K562 (cell line): ENCODE data around the gene RCL1. TPM values are rescaled to one million over a fixed set of nuclear protein-coding genes. Genes with fewer than 3 reads are reported as not detected.

Source experiments
- ATF1 ChIP-seq, 2 experiments: fragments of 450-650 bp in 1 of 2; IDR thresholded peaks; 2 replicates each; pipeline ENCODE4 v1.6.1; 2016; ENCODE audit warnings: missing compliant biosample characterization in 1 of 2, missing genetic modification characterization in 1 of 2
- CTBP1 ChIP-seq: fragments of 450-650 bp; IDR thresholded peaks from 2 replicates; pipeline ENCODE4 v1.6.1; 2016; ENCODE audit warnings: borderline replicate concordance
- CXXC5 ChIP-seq: fragments of 250-450 bp; sonication (Bioruptor Pico); IDR thresholded peaks from 2 replicates; pipeline ENCODE4 v1.8.0; 2022; ENCODE audit warnings: inconsistent platforms, mild to moderate bottlenecking, moderate library complexity
- DPF2 ChIP-seq: fragments of 450-650 bp; IDR thresholded peaks from 2 replicates; pipeline ENCODE4 v1.6.1; 2016
- FOXK1 ChIP-seq: sonication (generic); formaldehyde crosslinking; IDR thresholded peaks from 2 replicates; pipeline ENCODE4 v1.8.0; 2022; ENCODE audit warnings: missing genetic modification reagents, mild to moderate bottlenecking, borderline replicate concordance
- MTA3 ChIP-seq: fragments of 450-650 bp; formaldehyde crosslinking; IDR thresholded peaks from 2 replicates; pipeline ENCODE4 v1.6.1; 2017; ENCODE audit warnings: mild to moderate bottlenecking, borderline replicate concordance
- SIN3A ChIP-seq, 2 experiments: fragments of 150-350 bp in 1 of 2; IDR thresholded peaks; 2 replicates each; pipeline ENCODE4 v1.6.1; 2011 to 2016; ENCODE audit warnings: borderline replicate concordance in 2 of 2, low read depth in 2 of 2, low read length in 2 of 2, mild to moderate bottlenecking in 2 of 2, moderate library complexity in 2 of 2; ENCODE audit not compliant: control insufficient read depth in 1 of 2
- ZNF696 ChIP-seq: fragments of 250-450 bp; sonication (Bioruptor Pico); conservative IDR thresholded peaks from 2 replicates; pipeline ENCODE4 v1.4.0; 2020; ENCODE audit warnings: mild to moderate bottlenecking, moderate library complexity
- polyA plus RNA-seq, 8 experiments: library from polyadenylated mRNA; depleted of rRNA in 4 of 8; stranded (reverse) in 5 of 8; unstranded in 3 of 8; fragments of >200 nt; fragmentation: Nextera tagmentation in 2 of 8; fragmentation: Illumina TruSeq in 1 of 8; extraction: Ambion mirVana in 2 of 8; extraction: Trizol in 1 of 8; gene quantifications; 2 replicates each; pipeline versions ENCODE4 v1.2.1 to v1.2.3, GENCODE V29; 2011 to 2014; ENCODE audit warnings: inconsistent platforms in 1 of 8, missing spikeins in 1 of 8
- total RNA-seq, 7 experiments: library from RNA; depleted of rRNA in 6 of 7; stranded (reverse); fragments of >200 nt in 6 of 7; fragmentation: Illumina TruSeq in 2 of 7; extraction: Trizol in 2 of 7; gene quantifications; 2 replicates each; pipeline versions ENCODE4 v1.2.1 to v1.2.3, GENCODE V29; 2011 to 2021; ENCODE audit warnings: low replicate concordance in 1 of 7
- TF ChIP-seq, protein P1 (sequence below): fragments of 450-650 bp; IDR thresholded peaks from 2 replicates; pipeline ENCODE4 v1.6.1; 2017; ENCODE audit warnings: antibody characterized with exemption, mild to moderate bottlenecking
- TF ChIP-seq, protein P2 (sequence below): fragments of 450-650 bp; IDR thresholded peaks from 2 replicates; pipeline ENCODE4 v1.6.1; 2016; ENCODE audit warnings: mild to moderate bottlenecking, moderate library complexity

The RCL1 gene
- total and polyA plus RNA-seq, 9 of the 15 experiments (the other 6 are each of a cell fraction or from before 2014, with no cell fraction given), result 24.0 to 67.7 (median 38.6) TPM

DNA sequence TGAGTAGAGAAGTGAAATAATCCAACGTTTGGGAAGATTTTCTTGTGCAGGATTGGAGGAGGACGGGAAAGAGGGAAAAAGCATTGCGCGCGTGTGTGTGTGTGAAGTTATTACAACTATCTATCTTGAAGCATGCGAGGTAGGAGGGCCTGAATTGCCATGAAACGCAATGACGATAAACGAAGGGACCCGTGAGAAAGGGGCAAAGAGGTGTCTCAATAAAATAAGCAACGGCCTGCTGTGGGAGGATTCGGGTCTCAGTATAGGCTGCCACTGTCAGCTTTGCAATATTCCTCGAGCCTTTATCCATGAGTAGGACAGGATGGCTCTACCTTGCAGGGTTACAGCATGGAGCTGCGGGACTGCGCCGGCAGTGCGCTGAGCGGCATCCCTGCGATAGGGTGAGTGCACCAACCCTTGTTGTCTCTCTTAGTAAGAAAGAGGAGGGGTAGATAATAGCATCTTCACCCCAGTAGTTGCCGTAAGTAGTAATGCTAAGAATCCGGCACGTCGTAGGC is 631 bp upstream of the RCL1 start (continued):
- TF ChIP-seq, protein P1, sequence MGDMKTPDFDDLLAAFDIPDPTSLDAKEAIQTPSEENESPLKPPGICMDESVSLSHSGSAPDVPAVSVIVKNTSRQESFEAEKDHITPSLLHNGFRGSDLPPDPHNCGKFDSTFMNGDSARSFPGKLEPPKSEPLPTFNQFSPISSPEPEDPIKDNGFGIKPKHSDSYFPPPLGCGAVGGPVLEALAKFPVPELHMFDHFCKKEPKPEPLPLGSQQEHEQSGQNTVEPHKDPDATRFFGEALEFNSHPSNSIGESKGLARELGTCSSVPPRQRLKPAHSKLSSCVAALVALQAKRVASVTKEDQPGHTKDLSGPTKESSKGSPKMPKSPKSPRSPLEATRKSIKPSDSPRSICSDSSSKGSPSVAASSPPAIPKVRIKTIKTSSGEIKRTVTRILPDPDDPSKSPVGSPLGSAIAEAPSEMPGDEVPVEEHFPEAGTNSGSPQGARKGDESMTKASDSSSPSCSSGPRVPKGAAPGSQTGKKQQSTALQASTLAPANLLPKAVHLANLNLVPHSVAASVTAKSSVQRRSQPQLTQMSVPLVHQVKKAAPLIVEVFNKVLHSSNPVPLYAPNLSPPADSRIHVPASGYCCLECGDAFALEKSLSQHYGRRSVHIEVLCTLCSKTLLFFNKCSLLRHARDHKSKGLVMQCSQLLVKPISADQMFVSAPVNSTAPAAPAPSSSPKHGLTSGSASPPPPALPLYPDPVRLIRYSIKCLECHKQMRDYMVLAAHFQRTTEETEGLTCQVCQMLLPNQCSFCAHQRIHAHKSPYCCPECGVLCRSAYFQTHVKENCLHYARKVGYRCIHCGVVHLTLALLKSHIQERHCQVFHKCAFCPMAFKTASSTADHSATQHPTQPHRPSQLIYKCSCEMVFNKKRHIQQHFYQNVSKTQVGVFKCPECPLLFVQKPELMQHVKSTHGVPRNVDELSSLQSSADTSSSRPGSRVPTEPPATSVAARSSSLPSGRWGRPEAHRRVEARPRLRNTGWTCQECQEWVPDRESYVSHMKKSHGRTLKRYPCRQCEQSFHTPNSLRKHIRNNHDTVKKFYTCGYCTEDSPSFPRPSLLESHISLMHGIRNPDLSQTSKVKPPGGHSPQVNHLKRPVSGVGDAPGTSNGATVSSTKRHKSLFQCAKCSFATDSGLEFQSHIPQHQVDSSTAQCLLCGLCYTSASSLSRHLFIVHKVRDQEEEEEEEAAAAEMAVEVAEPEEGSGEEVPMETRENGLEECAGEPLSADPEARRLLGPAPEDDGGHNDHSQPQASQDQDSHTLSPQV, result peak; percentile 40; the same call in 1 of the 2 replicates
- 0 out of 2 replicates have a peak, but pooled peaks have one; percentile 21 for TF ChIP-seq FOXK1 (CRISPR knock-in tag)
- TF ChIP-seq, protein P2, sequence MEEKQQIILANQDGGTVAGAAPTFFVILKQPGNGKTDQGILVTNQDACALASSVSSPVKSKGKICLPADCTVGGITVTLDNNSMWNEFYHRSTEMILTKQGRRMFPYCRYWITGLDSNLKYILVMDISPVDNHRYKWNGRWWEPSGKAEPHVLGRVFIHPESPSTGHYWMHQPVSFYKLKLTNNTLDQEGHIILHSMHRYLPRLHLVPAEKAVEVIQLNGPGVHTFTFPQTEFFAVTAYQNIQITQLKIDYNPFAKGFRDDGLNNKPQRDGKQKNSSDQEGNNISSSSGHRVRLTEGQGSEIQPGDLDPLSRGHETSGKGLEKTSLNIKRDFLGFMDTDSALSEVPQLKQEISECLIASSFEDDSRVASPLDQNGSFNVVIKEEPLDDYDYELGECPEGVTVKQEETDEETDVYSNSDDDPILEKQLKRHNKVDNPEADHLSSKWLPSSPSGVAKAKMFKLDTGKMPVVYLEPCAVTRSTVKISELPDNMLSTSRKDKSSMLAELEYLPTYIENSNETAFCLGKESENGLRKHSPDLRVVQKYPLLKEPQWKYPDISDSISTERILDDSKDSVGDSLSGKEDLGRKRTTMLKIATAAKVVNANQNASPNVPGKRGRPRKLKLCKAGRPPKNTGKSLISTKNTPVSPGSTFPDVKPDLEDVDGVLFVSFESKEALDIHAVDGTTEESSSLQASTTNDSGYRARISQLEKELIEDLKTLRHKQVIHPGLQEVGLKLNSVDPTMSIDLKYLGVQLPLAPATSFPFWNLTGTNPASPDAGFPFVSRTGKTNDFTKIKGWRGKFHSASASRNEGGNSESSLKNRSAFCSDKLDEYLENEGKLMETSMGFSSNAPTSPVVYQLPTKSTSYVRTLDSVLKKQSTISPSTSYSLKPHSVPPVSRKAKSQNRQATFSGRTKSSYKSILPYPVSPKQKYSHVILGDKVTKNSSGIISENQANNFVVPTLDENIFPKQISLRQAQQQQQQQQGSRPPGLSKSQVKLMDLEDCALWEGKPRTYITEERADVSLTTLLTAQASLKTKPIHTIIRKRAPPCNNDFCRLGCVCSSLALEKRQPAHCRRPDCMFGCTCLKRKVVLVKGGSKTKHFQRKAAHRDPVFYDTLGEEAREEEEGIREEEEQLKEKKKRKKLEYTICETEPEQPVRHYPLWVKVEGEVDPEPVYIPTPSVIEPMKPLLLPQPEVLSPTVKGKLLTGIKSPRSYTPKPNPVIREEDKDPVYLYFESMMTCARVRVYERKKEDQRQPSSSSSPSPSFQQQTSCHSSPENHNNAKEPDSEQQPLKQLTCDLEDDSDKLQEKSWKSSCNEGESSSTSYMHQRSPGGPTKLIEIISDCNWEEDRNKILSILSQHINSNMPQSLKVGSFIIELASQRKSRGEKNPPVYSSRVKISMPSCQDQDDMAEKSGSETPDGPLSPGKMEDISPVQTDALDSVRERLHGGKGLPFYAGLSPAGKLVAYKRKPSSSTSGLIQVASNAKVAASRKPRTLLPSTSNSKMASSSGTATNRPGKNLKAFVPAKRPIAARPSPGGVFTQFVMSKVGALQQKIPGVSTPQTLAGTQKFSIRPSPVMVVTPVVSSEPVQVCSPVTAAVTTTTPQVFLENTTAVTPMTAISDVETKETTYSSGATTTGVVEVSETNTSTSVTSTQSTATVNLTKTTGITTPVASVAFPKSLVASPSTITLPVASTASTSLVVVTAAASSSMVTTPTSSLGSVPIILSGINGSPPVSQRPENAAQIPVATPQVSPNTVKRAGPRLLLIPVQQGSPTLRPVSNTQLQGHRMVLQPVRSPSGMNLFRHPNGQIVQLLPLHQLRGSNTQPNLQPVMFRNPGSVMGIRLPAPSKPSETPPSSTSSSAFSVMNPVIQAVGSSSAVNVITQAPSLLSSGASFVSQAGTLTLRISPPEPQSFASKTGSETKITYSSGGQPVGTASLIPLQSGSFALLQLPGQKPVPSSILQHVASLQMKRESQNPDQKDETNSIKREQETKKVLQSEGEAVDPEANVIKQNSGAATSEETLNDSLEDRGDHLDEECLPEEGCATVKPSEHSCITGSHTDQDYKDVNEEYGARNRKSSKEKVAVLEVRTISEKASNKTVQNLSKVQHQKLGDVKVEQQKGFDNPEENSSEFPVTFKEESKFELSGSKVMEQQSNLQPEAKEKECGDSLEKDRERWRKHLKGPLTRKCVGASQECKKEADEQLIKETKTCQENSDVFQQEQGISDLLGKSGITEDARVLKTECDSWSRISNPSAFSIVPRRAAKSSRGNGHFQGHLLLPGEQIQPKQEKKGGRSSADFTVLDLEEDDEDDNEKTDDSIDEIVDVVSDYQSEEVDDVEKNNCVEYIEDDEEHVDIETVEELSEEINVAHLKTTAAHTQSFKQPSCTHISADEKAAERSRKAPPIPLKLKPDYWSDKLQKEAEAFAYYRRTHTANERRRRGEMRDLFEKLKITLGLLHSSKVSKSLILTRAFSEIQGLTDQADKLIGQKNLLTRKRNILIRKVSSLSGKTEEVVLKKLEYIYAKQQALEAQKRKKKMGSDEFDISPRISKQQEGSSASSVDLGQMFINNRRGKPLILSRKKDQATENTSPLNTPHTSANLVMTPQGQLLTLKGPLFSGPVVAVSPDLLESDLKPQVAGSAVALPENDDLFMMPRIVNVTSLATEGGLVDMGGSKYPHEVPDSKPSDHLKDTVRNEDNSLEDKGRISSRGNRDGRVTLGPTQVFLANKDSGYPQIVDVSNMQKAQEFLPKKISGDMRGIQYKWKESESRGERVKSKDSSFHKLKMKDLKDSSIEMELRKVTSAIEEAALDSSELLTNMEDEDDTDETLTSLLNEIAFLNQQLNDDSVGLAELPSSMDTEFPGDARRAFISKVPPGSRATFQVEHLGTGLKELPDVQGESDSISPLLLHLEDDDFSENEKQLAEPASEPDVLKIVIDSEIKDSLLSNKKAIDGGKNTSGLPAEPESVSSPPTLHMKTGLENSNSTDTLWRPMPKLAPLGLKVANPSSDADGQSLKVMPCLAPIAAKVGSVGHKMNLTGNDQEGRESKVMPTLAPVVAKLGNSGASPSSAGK, result peak; percentile 72
- peak; percentile 91 for TF ChIP-seq CTBP1
- no peak for TF ChIP-seq SIN3A (IDR thresholded peaks at IDR 0.05; ENCODE audit: borderline replicate concordance in 2 of 2, control insufficient read depth in 1 of 2, low read depth in 2 of 2, low read length in 2 of 2)
- TF ChIP-seq CXXC5 (CRISPR knock-in tag), result peak; percentile 23; the same call in 1 of the 2 replicates
- TF ChIP-seq MTA3, result 0 out of 2 replicates have a peak, but pooled peaks have one; percentile 38
- TF ChIP-seq DPF2, result 0 out of 2 replicates have a peak, but pooled peaks have one; percentile 17
- no peak for TF ChIP-seq ZNF696 (CRISPR knock-in tag)
- no peak for TF ChIP-seq ATF1 (CRISPR knock-in tag; IDR thresholded peaks at IDR 0.05)
- 0 out of 2 replicates have a peak, but pooled peaks have one; percentile 9 for TF ChIP-seq ATF1 (tag; IDR thresholded peaks at IDR 0.05)
